Hepatocyte (in vitro differentiated cells): ENCODE results near the gene CPB2.

Experiments
- CTCF ChIP-seq: fragments of 200-600 bp; sonication (generic); IDR thresholded peaks from 2 replicates; pipeline ENCODE4 v1.5.1; 2016; ENCODE audit warnings: antibody characterized with exemption, mild to moderate bottlenecking; ENCODE audit not compliant: poor library complexity
- EZH2 ChIP-seq: fragments of 200-600 bp; sonication (generic); IDR thresholded peaks from 2 replicates; pipeline ENCODE4 v1.6.1; 2016; ENCODE audit warnings: antibody characterized with exemption, mild to moderate bottlenecking, borderline replicate concordance
- EZH2phosphoT487 ChIP-seq: fragments of 200-600 bp; sonication (generic); IDR thresholded peaks from one replicate; pipeline ENCODE4 v1.6.1; 2018; ENCODE audit warnings: antibody characterized with exemption, mild to moderate bottlenecking, low read depth, moderate library complexity; ENCODE audit not compliant: unreplicated experiment, severe bottlenecking

GRCh38 chr13:46101484-46102254, 3.2 kb downstream of the CPB2 start:
- TF ChIP-seq CTCF (no peak), EZH2 (no peak), EZH2phosphoT487 (no peak)
